NCI-H1694 (cell line): ENCODE data around the gene CACUL1.
"Not testable (repeated sequence)": the region's sequence is repeated elsewhere in the genome, so short reads cannot be mapped to it uniquely, and the experiment has no call there.

Source experiments
- DNase-seq: peaks from one replicate; lab custom pipeline; 2025; lab: John Stamatoyannopoulos, UW

CACUL1 gene

GRCh38 chr10:118687472-118687871 lies 67.3 kb downstream of the CACUL1 start:
- no peak for DNase-seq

DNA sequence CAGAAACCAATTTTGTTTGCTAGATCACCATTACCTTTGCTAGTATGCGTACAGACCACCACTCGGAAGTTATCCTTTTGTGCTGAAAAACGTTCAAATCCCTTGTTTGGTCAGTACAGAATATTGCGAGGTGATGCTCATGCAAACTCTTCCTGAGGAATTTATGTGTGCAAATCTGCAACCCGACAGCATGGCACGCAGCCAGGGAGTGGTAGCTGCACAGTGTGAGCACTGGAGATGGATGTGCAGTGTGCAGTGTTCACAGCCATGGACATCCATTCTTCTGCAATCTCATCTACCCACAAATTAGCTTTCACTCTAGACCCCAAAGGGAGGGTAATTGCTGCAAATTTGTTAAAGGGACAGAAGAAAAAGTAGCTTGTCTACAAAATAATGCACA lies 72.2 kb downstream of the CACUL1 start:
- no peak for DNase-seq

GRCh38 chr10:118680197-118680596 lies 74.6 kb downstream of the CACUL1 start:
- DNase-seq = no peak

- DNase-seq = no peak
These were observed 80.4 kb downstream of the CACUL1 start for GRCh38 chr10:118674226-118674919.

DNA sequence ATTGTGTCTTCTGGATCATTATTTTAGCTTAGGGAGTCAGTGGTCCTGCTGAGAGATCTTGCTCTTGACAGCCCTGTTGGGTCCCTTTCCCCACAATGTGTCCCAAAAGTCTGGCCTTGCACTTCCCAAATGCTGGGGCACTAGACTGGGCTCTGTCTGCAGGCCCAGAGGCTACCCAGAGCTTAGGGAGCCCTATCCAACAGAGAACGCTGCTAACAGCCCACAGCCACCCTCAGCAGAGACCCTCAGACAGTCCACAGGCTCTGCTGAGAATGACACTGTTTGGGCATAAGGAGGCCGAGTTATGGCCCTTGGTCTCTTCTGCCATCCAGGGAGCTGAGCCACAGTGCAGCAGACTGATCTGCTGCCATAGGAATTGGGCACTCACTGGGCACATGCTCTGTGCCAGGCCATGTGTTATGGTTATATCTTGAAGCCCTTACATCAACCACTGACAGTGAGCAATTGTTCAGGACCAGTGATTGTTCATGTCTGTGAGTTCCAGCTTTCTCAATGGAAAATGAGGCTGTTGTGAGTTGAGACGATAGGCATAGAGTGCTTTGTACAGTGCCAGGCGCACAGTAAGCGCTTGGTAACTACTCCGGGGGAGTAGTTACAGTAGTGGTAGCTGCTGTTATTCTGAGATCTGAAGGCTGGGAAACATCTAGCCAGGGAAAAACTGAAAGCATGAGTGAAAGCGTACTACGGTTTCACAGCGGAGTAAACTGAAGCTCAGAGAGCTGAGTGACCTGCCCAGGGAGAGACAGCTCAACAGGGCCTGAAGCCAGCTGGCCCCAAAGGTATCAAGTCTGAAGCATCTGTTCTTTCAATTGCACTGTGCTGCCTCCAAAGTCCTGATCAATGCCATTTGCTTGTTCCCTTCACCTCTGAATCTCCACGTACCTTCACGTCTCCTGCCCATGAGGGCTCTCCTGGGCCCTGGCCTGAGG lies 81.7 kb downstream of the CACUL1 start:
- no peak for DNase-seq

GRCh38 chr10:118672153-118672552 lies 82.6 kb downstream of the CACUL1 start:
- DNase-seq = no peak

- not testable (repeated sequence) for DNase-seq
These were observed 83.5 kb downstream of the CACUL1 start for GRCh38 chr10:118671221-118671620.

DNA sequence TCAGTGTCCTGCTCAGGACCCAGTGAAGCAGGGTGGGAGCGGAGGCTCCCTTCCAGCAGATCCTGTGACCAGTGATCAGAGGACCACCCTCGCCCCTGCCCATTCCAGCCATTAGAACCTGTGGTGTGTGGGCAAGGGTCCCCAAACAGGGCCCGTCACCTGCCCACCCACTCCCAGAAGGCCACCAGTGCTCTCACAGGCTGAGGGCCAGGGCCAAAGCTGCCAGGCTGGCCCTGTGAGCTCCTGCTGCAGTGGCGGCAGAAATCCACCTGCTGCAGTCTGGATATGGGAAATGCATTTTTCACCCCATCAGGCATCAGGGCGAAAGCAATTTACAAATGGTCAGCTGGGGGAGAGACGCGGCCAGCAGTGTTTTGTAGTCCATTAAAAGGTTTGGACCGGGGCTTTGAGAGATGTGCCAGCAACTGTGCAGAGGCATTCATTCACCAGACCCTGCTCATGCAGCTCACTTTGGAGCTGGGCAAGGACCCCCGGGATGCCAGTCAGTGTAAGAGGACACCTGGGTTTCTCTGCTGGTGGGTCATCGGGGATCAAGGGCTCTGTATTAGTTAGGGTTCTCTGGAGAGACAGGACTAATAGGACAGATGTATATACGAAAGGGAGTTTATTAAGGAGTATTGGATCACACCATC lies 84.2 kb downstream of the CACUL1 start:
- DNase-seq = no peak

GRCh38 chr10:118669835-118670234 lies 84.9 kb downstream of the CACUL1 start:
- no peak for DNase-seq

- DNase-seq = no peak
These were observed 85.6 kb downstream of the CACUL1 start for GRCh38 chr10:118669020-118669791.

DNA sequence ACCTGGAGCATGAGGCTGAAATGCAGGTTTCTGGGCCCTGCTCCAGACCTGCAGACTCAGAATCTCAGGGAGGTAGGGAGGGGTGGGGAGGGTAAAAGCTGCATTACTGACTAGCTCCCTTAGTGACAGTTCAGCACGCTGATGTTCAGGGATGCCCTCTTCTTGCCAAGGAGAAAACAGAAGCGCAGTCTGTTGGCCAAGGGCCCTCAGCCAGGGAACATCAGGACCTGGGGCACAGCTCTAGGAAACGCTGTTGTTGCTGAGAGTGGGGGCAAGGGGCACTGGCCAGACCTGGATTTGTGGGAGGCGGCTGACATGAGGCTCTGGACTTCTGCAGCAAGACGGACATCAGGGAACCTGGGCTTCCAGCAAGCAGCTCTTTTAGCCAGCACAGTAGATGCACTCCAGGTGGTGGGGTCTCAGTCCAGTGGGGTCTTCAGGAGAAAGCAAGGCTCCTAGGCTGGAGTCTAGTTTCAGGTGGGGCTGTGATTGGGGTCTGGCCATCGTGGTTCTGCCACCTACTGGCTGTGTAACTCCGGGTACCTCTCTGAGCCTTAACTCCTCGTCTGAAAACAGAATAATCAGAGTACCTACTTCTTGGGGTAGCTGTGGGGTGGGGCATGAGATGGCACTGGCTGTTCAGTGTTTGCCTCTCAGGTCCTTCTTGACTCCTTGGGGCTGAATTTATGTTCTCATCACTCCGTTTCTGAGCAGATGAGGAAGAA lies 86.4 kb downstream of the CACUL1 start:
- DNase-seq = no peak

DNA sequence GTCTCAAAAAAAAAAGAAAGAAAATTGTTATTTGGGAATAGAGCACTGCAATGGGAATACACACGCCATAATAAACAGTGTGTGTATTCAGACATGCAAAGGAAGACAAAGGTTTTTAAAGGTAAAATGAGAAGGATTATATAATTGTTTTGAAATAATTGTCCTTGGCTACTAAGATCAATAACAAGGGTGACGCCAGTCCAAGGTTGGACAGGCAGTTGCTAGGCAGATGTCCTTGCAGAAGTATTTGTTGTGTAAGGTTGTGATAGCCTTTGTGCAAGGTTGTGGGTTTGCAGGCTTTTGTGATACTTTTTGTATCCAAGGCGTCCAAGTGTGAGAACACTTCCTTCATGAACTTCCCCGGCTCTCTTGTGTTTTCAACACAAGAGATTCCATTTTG lies 87.0 kb downstream of the CACUL1 start:
- DNase-seq = no peak

- DNase-seq = no peak
These were observed 88.4 kb downstream of the CACUL1 start for GRCh38 chr10:118666350-118666749.

- no peak for DNase-seq
These were observed 90.4 kb downstream of the CACUL1 start for GRCh38 chr10:118664321-118664720.

DNA sequence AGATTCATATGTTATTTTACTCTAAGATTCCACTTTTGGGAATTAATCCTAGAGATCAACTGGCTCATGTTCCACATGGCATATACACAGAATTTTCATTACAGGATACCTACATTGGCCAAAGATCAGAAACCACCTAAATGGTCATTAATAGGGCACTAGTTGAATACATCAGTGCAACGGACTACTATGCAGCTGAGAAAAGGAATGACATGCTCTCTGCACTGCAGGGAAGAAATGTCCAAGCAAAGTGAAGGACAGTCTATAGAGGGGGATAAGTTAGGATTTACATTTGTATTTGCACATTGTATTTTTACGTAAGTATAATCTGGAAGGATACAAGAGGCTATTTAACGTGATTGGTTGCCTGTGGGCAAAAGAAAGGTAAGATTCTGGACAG lies 91.6 kb downstream of the CACUL1 start:
- no peak for DNase-seq

DNA sequence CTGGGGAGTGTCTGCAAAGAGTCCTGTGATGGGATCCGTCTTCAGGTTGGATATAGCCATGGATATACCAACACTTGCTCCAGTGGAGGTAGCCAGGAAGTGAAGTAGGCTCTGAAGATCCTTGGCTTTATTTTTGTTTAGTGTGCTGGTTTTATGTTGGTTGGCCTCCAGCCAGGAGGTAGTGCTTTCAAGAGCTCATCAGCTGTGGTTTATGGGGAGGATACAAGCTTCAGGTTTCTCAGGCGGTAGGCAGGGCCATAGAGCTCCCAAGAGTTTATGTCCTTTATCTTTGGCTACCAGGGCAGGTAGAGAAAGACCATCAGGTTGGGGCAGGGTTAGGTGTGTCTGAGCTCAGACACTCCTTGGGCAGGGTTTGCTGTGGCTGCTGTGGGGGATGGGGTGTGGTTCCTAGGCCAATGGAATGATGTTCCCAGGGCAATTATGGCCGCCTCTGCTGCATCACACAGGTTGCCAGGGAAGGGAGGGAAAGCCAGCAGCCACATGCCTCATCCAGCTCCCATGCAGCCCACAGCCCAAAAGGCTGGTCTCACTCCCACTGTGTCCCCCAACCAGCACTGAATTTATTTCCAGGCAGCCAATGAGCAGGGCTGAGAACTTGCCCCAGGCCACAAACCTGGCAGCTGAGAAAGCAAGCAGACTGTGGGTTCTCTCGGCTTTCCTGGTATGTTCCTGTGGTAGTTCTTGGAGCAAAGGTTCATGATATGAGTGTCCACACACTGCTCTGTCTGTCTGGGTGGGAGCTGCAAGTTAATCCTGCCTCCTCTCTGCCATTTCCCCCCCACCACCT lies 92.3 kb downstream of the CACUL1 start:
- no peak for DNase-seq

GRCh38 chr10:118658762-118659161 lies 96.0 kb downstream of the CACUL1 start:
- DNase-seq = no peak

- DNase-seq = not testable (repeated sequence)
These were observed 96.6 kb downstream of the CACUL1 start for GRCh38 chr10:118658168-118658567.

DNA sequence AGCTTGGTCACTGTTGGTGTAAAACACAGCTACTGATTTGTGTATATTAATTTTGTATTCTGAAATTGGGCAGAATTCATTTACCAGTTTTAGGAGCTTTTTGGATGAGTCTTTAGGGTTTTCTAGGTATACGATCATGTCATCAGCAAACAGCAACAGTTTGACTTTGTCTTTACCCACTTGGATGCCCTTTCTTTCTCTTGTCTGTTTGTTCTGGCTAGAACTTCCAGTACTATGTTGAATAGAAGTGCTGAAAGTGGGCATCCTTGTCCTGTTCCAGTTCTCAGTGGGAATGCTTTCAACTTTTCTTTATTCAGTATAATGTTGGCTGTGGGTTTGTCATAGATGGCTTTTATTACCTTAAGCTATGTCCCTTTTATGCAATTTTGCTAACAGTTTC lies 109.5 kb downstream of the CACUL1 start:
- not testable (repeated sequence) for DNase-seq

- no peak for DNase-seq
These were observed 112.5 kb downstream of the CACUL1 start for GRCh38 chr10:118642228-118642627.
